H9 (cell line): ENCODE results near the gene UMOD. TPM values are rescaled to one million over a fixed set of nuclear protein-coding genes. Genes with fewer than 3 reads are reported as not detected.
"Not testable (repeated sequence)": the region's sequence is repeated elsewhere in the genome, so short reads cannot be mapped to it uniquely, and the experiment has no call there.

Experiments
- DNase-seq: peaks from one replicate; pipeline ENCODE4 v3.0.0-alpha.2; 2017
- H2AFZ ChIP-seq: one replicate; pipeline ENCODE4 v1.6.1; 2013; ENCODE audit warnings: mild to moderate bottlenecking, low read length, control low read depth, moderate library complexity
- H2AK5ac ChIP-seq: 2 replicates; pipeline ENCODE4 v1.6.1; 2013; ENCODE audit warnings: low read length, control low read depth, mixed read lengths; ENCODE audit not compliant: insufficient read length
- H2BK120ac ChIP-seq: one replicate; pipeline ENCODE4 v1.6.1; 2013; ENCODE audit warnings: low read depth, mild to moderate bottlenecking, low read length, control low read depth, inconsistent platforms; ENCODE audit not compliant: poor library complexity, severe bottlenecking
- H2BK12ac ChIP-seq: 2 replicates; pipeline ENCODE4 v1.6.1; 2013; ENCODE audit warnings: low read length, control low read depth, mixed read lengths, low read depth; ENCODE audit not compliant: insufficient read length
- H2BK15ac ChIP-seq: 2 replicates; pipeline ENCODE4 v1.6.1; 2013; ENCODE audit warnings: low read depth, low read length, control low read depth
- H2BK20ac ChIP-seq: one replicate; pipeline ENCODE4 v1.6.1; 2013; ENCODE audit warnings: low read depth, mild to moderate bottlenecking, low read length, control low read depth, inconsistent platforms; ENCODE audit not compliant: poor library complexity, severe bottlenecking
- H2BK5ac ChIP-seq: 2 replicates; pipeline ENCODE4 v1.6.1; 2013; ENCODE audit warnings: low read length, control low read depth, mixed read lengths; ENCODE audit not compliant: insufficient read length
- H3K14ac ChIP-seq: 2 replicates; pipeline ENCODE4 v1.6.1; 2013; ENCODE audit warnings: low read length, control low read depth; ENCODE audit not compliant: insufficient read depth
- H3K18ac ChIP-seq: 2 replicates; pipeline ENCODE4 v1.6.1; 2013; ENCODE audit warnings: low read depth, mild to moderate bottlenecking, mixed read lengths, low read length, control low read depth; ENCODE audit not compliant: insufficient read length
- H3K23ac ChIP-seq: 2 replicates; pipeline ENCODE4 v1.6.1; 2013; ENCODE audit warnings: low read length, control low read depth, mixed read lengths, low read depth; ENCODE audit not compliant: insufficient read length
- H3K23me2 ChIP-seq: 2 replicates; pipeline ENCODE4 v1.6.1; 2013; ENCODE audit warnings: low read depth, mild to moderate bottlenecking, mixed read lengths, low read length, control low read depth; ENCODE audit not compliant: insufficient read length, poor library complexity, severe bottlenecking
- H3K27ac ChIP-seq: 2 replicates; pipeline ENCODE4 v1.5.1; 2013; ENCODE audit warnings: low read length, control low read depth, mixed read lengths, low read depth; ENCODE audit not compliant: insufficient read length
- H3K27me3 ChIP-seq: 2 replicates; pipeline ENCODE4 v1.6.1; 2013; ENCODE audit warnings: low read length, control low read depth, inconsistent platforms; ENCODE audit not compliant: insufficient read depth
- H3K4ac ChIP-seq: 2 replicates; pipeline ENCODE4 v1.6.1; 2013; ENCODE audit warnings: low read depth, mild to moderate bottlenecking, control low read depth, inconsistent platforms, low read length, moderate library complexity
- H3K4me1 ChIP-seq: 2 replicates; pipeline ENCODE4 v1.6.1; 2013; ENCODE audit warnings: low read length, control low read depth, inconsistent platforms; ENCODE audit not compliant: insufficient read depth
- H3K4me2 ChIP-seq: 2 replicates; pipeline ENCODE4 v1.6.1; 2013; ENCODE audit warnings: low read length, control low read depth, mixed read lengths; ENCODE audit not compliant: insufficient read length, insufficient read depth
- H3K56ac ChIP-seq: 2 replicates; pipeline ENCODE4 v1.6.1; 2013; ENCODE audit warnings: low read depth, mild to moderate bottlenecking, mixed read lengths, low read length, control low read depth; ENCODE audit not compliant: insufficient read length
- H3K79me1 ChIP-seq: 2 replicates; pipeline ENCODE4 v1.6.1; 2013; ENCODE audit warnings: low read depth, mild to moderate bottlenecking, moderate library complexity, low read length, control low read depth, inconsistent platforms; ENCODE audit not compliant: insufficient read depth, poor library complexity, severe bottlenecking
- H3K79me2 ChIP-seq: 2 replicates; pipeline ENCODE4 v1.6.1; 2013; ENCODE audit warnings: low read length, control low read depth, inconsistent platforms; ENCODE audit not compliant: insufficient read depth
- H3K9ac ChIP-seq: 2 replicates; pipeline ENCODE4 v1.6.1; 2013; ENCODE audit warnings: low read length, control low read depth, mixed read lengths; ENCODE audit not compliant: insufficient read length; ENCODE audit errors: extremely low read depth
- H3K9me3 ChIP-seq: one replicate; pipeline ENCODE4 v1.6.1; 2013; ENCODE audit warnings: low read depth, low read length, inconsistent platforms; ENCODE audit not compliant: control insufficient read depth
- H3T11ph ChIP-seq: one replicate; pipeline ENCODE4 v1.6.1; 2013; ENCODE audit warnings: mild to moderate bottlenecking, low read length, control low read depth, inconsistent platforms
- H4K20me1 ChIP-seq: one replicate; pipeline ENCODE4 v1.6.1; 2013; ENCODE audit not compliant: control insufficient read depth, insufficient read length, insufficient read depth
- H4K5ac ChIP-seq: 2 replicates; pipeline ENCODE4 v1.6.1; 2013; ENCODE audit warnings: low read depth, mild to moderate bottlenecking, mixed read lengths, low read length, control low read depth; ENCODE audit not compliant: insufficient read length
- H4K8ac ChIP-seq: replicated peaks from 2 replicates; pipeline ENCODE4 v1.6.1; 2013; ENCODE audit warnings: low read length, control low read depth, mixed read lengths, low read depth; ENCODE audit not compliant: insufficient read length
- H4K91ac ChIP-seq: 2 replicates; pipeline ENCODE4 v1.6.1; 2013; ENCODE audit warnings: low read depth, mild to moderate bottlenecking, moderate library complexity, mixed read lengths, low read length, control low read depth; ENCODE audit not compliant: insufficient read length
- H3K27ac Mint-ChIP-seq, 3 experiments: 2 replicates in 2 of 3; 3 replicates in 1 of 3; pipeline ENCODE4 v1.8.0; 2020 to 2021; ENCODE audit warnings: mixed read lengths in 3 of 3, mild to moderate bottlenecking in 1 of 3, moderate library complexity in 1 of 3
- H3K27me3 Mint-ChIP-seq: 2 replicates; pipeline ENCODE4 v1.8.0; 2021; ENCODE audit warnings: low read depth, mild to moderate bottlenecking, moderate library complexity, mixed read lengths
- H3K36me3 Mint-ChIP-seq, 3 experiments: 2 replicates in 2 of 3; 3 replicates in 1 of 3; pipeline ENCODE4 v1.8.0; 2020 to 2021; ENCODE audit warnings: low read depth in 3 of 3, mixed read lengths in 3 of 3; ENCODE audit not compliant: insufficient read depth in 1 of 3
- H3K4me1 Mint-ChIP-seq, 2 experiments: 2 replicates each; pipeline ENCODE4 v1.8.0; 2020; ENCODE audit warnings: mixed read lengths in 2 of 2
- H3K4me3 Mint-ChIP-seq, 2 experiments: 2 replicates in 1 of 2; 3 replicates in 1 of 2; pipeline ENCODE4 v1.8.0; 2020 to 2021; ENCODE audit warnings: mild to moderate bottlenecking in 2 of 2, mixed read lengths in 2 of 2, moderate library complexity in 1 of 2
- H3K9me3 Mint-ChIP-seq, 2 experiments: 2 replicates in 1 of 2; 3 replicates in 1 of 2; pipeline ENCODE4 v1.8.0; 2020; ENCODE audit warnings: mild to moderate bottlenecking in 2 of 2, mixed read lengths in 2 of 2, moderate library complexity in 1 of 2
- CTCF ChIP-seq: fragments of 200-600 bp; sonication (generic); conservative IDR thresholded peaks from 3 replicates; pipeline ENCODE4 v1.8.0; 2021; ENCODE audit warnings: antibody characterized with exemption, mild to moderate bottlenecking
- WGBS: extraction: QIAGEN DNeasy Blood & Tissue Kit; methylation state at CpG from one replicate; pipeline ENCODE4 v1.1.7; 2013; ENCODE audit warnings: missing lambda C conversion rate, low lambda C conversion rate, mixed read lengths; ENCODE audit not compliant: insufficient read length; ENCODE audit errors: extremely low coverage; 5-methylcytosine and 5-hydroxymethylcytosine counted together
- total RNA-seq: library from RNA; stranded (reverse); gene quantifications from 2 replicates; pipeline ENCODE4 v1.2.1, GENCODE V29; 2021

UMOD gene
- total RNA-seq, 1 experiment from 2014 or later, result not detected

GRCh38 chr16:20321671-20322070 is 30.8 kb downstream of the UMOD start:
- no peak overlapping the region for H2AFZ ChIP-seq
- no peak overlapping the region for H3K4ac ChIP-seq
- Mint-ChIP-seq H3K4me1 (peaks cover 0 to 3% of the 10 kb centered on the region in 2 experiments; a peak in 1 of 4 replicates), H3K4me3 (no peak overlapping the region), H3K27me3 (peaks cover 16% of the 10 kb centered on the region), H3K9me3 (no peaks in the 10 kb centered on the region; a peak in 1 of 5 replicates), H3K27ac (peak overlapping the region in 1 of 3 experiments; percentile 57; a peak in 1 of 7 replicates), H3K36me3 (no peaks in the 10 kb centered on the region)
- no peak for TF ChIP-seq CTCF
- H3K14ac ChIP-seq, result no peak overlapping the region
- H3K56ac ChIP-seq, result no peak overlapping the region
- no peak overlapping the region for H4K91ac ChIP-seq
- H3K9me3 ChIP-seq, result no peaks in the 10 kb centered on the region
- no peaks in the 10 kb centered on the region for H3K79me1 ChIP-seq
- no peak overlapping the region for H2BK20ac ChIP-seq
- H3K4me1 ChIP-seq, result no peaks in the 10 kb centered on the region
- no peak overlapping the region for H3K18ac ChIP-seq
- H3T11ph ChIP-seq, result no peak overlapping the region
- no peak overlapping the region for H2AK5ac ChIP-seq
- no peak overlapping the region for H3K4me2 ChIP-seq
- H3K9ac ChIP-seq, result no peak overlapping the region
- no peaks in the 10 kb centered on the region for H3K23me2 ChIP-seq
- H3K23ac ChIP-seq, result no peak overlapping the region
- no peak overlapping the region for H4K8ac ChIP-seq
- no peak overlapping the region for H2BK15ac ChIP-seq
- H3K79me2 ChIP-seq, result no peaks in the 10 kb centered on the region
- no peak overlapping the region for H2BK12ac ChIP-seq
- H3K27ac ChIP-seq, result no peak overlapping the region
- no peak overlapping the region for H4K5ac ChIP-seq
- no peak overlapping the region for H2BK5ac ChIP-seq
- no peak overlapping the region for H2BK120ac ChIP-seq
- no peaks in the 10 kb centered on the region for H3K27me3 ChIP-seq
- H4K20me1 ChIP-seq, result peaks cover 3% of the 10 kb centered on the region
- no CpG with 5 or more reads among the region's 1 CpG for WGBS
- DNase-seq, result no peak

GRCh38 chr16:20321051-20321450 is 31.5 kb downstream of the UMOD start:
- H3K4me1 Mint-ChIP-seq, H2BK12ac ChIP-seq, H3K9me3 ChIP-seq, H3K23me2 ChIP-seq, H3K79me2 ChIP-seq, H4K20me1 ChIP-seq, H3K56ac ChIP-seq, H2AK5ac ChIP-seq, H3T11ph ChIP-seq, H3K4ac ChIP-seq, DNase-seq, H3K4me1 ChIP-seq, H3K9me3 Mint-ChIP-seq, H4K5ac ChIP-seq, H3K14ac ChIP-seq, H2AFZ ChIP-seq, H3K27ac Mint-ChIP-seq, H2BK120ac ChIP-seq, H3K18ac ChIP-seq, H3K36me3 Mint-ChIP-seq, H3K79me1 ChIP-seq, H3K27me3 ChIP-seq, H3K23ac ChIP-seq, H3K4me2 ChIP-seq, H2BK20ac ChIP-seq, H2BK5ac ChIP-seq, H3K9ac ChIP-seq, H3K4me3 Mint-ChIP-seq, H4K8ac ChIP-seq, H3K27ac ChIP-seq, H2BK15ac ChIP-seq, H4K91ac ChIP-seq: not testable (repeated sequence)
- WGBS, result no CpG with 5 or more reads among the region's 2 CpGs
- peaks cover 17% of the 10 kb centered on the region for H3K27me3 Mint-ChIP-seq
